Trophoblast cell (in vitro differentiated cells and primary cell): Measurements from ENCODE around the gene TRAF2. TPM values are rescaled to one million over a fixed set of nuclear protein-coding genes. Genes with fewer than 3 reads are reported as not detected.
"Not testable (repeated sequence)": the region's sequence is repeated elsewhere in the genome, so short reads cannot be mapped to it uniquely, and the experiment has no call there.

Source experiments
- DNase-seq, 2 donors: peaks; one replicate each; pipeline ENCODE4 v3.0.0-alpha.2; 2016
- H2AFZ ChIP-seq: 2 replicates; pipeline ENCODE4 v1.6.1; 2013; ENCODE audit warnings: low read length, moderate library complexity, mild to moderate bottlenecking; ENCODE audit not compliant: insufficient read depth, poor library complexity
- H2AK5ac ChIP-seq: 2 replicates; pipeline ENCODE4 v1.6.1; 2013; ENCODE audit warnings: mild to moderate bottlenecking, low read length
- H2BK120ac ChIP-seq: 2 replicates; pipeline ENCODE4 v1.6.1; 2013; ENCODE audit warnings: low read length, mild to moderate bottlenecking, moderate library complexity; ENCODE audit not compliant: insufficient read depth, poor library complexity
- H2BK12ac ChIP-seq: 2 replicates; pipeline ENCODE4 v1.6.1; 2013; ENCODE audit warnings: mild to moderate bottlenecking, low read length, moderate library complexity
- H2BK5ac ChIP-seq: 2 replicates; pipeline ENCODE4 v1.6.1; 2013; ENCODE audit warnings: low read length, low read depth, moderate library complexity, mild to moderate bottlenecking; ENCODE audit not compliant: poor library complexity
- H3K14ac ChIP-seq: 2 replicates; pipeline ENCODE4 v1.6.1; 2013; ENCODE audit warnings: mild to moderate bottlenecking, low read length
- H3K18ac ChIP-seq: 2 replicates; pipeline ENCODE4 v1.6.1; 2013; ENCODE audit warnings: mild to moderate bottlenecking, low read length
- H3K23ac ChIP-seq: 2 replicates; pipeline ENCODE4 v1.6.1; 2013; ENCODE audit warnings: low read length
- H3K27ac ChIP-seq: 2 replicates; pipeline ENCODE4 v1.5.1; 2013; ENCODE audit warnings: low read depth, mild to moderate bottlenecking, inconsistent platforms, low read length, moderate library complexity
- H3K27me3 ChIP-seq: 2 replicates; pipeline ENCODE4 v1.6.1; 2013; ENCODE audit warnings: inconsistent platforms, mild to moderate bottlenecking, low read length, moderate library complexity; ENCODE audit not compliant: insufficient read depth
- H3K36me3 ChIP-seq, 2 experiments: 1 replicate in 1 of 2; 2 replicates in 1 of 2; pipeline ENCODE4 v1.6.1; 2013; ENCODE audit warnings: low read length in 2 of 2, mild to moderate bottlenecking in 2 of 2, moderate library complexity in 1 of 2; ENCODE audit not compliant: insufficient read depth in 2 of 2, control insufficient read depth in 1 of 2
- H3K4ac ChIP-seq: 2 replicates; pipeline ENCODE4 v1.6.1; 2013; ENCODE audit warnings: low read depth, mild to moderate bottlenecking, low read length, moderate library complexity
- H3K4me1 ChIP-seq, 2 experiments: 1 replicate in 1 of 2; 2 replicates in 1 of 2; pipeline ENCODE4 v1.6.1; 2013; ENCODE audit warnings: low read length in 2 of 2, mild to moderate bottlenecking in 2 of 2, moderate library complexity in 1 of 2; ENCODE audit not compliant: insufficient read depth in 2 of 2, control insufficient read depth in 1 of 2
- H3K4me2 ChIP-seq: 2 replicates; pipeline ENCODE4 v1.6.1; 2013; ENCODE audit warnings: inconsistent platforms, mild to moderate bottlenecking, low read length, moderate library complexity
- H3K4me3 ChIP-seq: 2 replicates; pipeline ENCODE4 v1.5.1; 2013; ENCODE audit warnings: mild to moderate bottlenecking, low read depth, low read length, inconsistent platforms
- H3K79me1 ChIP-seq: one replicate; pipeline ENCODE4 v1.6.1; 2013; ENCODE audit warnings: low read length
- H3K79me2 ChIP-seq: 2 replicates; pipeline ENCODE4 v1.6.1; 2013; ENCODE audit warnings: low read length, mild to moderate bottlenecking; ENCODE audit not compliant: control insufficient read depth, insufficient read depth, poor library complexity
- H3K9ac ChIP-seq: 2 replicates; pipeline ENCODE4 v1.6.1; 2013; ENCODE audit warnings: mild to moderate bottlenecking, low read length
- H3K9me3 ChIP-seq: 2 replicates; pipeline ENCODE4 v1.6.1; 2013; ENCODE audit warnings: low read depth, mild to moderate bottlenecking, control low read depth, inconsistent platforms, low read length; ENCODE audit not compliant: insufficient read depth
- H4K12ac ChIP-seq: 2 replicates; pipeline ENCODE4 v1.6.1; 2013; ENCODE audit warnings: low read depth, mild to moderate bottlenecking, low read length, moderate library complexity
- H4K8ac ChIP-seq: 2 replicates; pipeline ENCODE4 v1.6.1; 2013; ENCODE audit warnings: low read depth, mild to moderate bottlenecking, low read length, moderate library complexity
- H4K91ac ChIP-seq: one replicate; pipeline ENCODE4 v1.6.1; 2013; ENCODE audit warnings: low read depth, mild to moderate bottlenecking, low read length, moderate library complexity
- WGBS: extraction: QIAGEN DNeasy Blood & Tissue Kit; methylation state at CpG from one replicate; pipeline ENCODE4 v1.1.7; 2013; ENCODE audit warnings: missing lambda C conversion rate; ENCODE audit not compliant: insufficient read length, insufficient coverage; ENCODE audit errors: extremely low coverage; 5-methylcytosine and 5-hydroxymethylcytosine counted together
- polyA plus RNA-seq: library from polyadenylated mRNA; stranded (reverse); fragments of 200-250 nt; gene quantifications from 2 replicates; pipeline ENCODE4 v1.2.3, GENCODE V29; 2013

TRAF2 gene
- polyA plus RNA-seq = 14.2 and 14.4 TPM in 2 replicates

GRCh38 chr9:136885950-136886578 is at the start of gene TRAF2:
Gene TRAF2 (plus strand): TSS chr9:136886516. CDS start chr9:136898741, 12,225 bp downstream.
- Histone ChIP-seq H2BK5ac (peak within 1 kb of the TSS; percentile 51), H4K12ac (peak within 1 kb of the TSS; percentile 84), H2BK120ac (peak within 1 kb of the TSS; percentile 60), H3K14ac (peak within 1 kb of the TSS; percentile 82), H3K9ac (peak within 1 kb of the TSS; percentile 88), H3K4me2 (peak within 1 kb of the TSS; percentile 99), H3K4ac (peak within 1 kb of the TSS; percentile 95), H3K4me3 (peak within 1 kb of the TSS; percentile 95), H4K8ac (peak within 1 kb of the TSS; percentile 87), H3K9me3 (peaks cover 5% of the 10 kb centered on the region), H3K36me3 (peaks cover 8 to 16% of the 10 kb centered on the region in 2 experiments), H3K23ac (no peak within 1 kb of the TSS), H3K79me1 (peaks cover 10% of the 10 kb centered on the region), H2AK5ac (peak within 1 kb of the TSS; percentile 59), H3K18ac (peak within 1 kb of the TSS; percentile 76), H2BK12ac (no peak within 1 kb of the TSS), H3K4me1 (peaks cover 17 to 19% of the 10 kb centered on the region in 2 experiments), H3K27ac (peak within 1 kb of the TSS; percentile 60), H2AFZ (peak within 1 kb of the TSS; percentile 98), H4K91ac (peak within 1 kb of the TSS; percentile 68), H3K79me2 (peaks cover 9% of the 10 kb centered on the region), H3K27me3 (no peaks in the 10 kb centered on the region)
- no CpG with 5 or more reads among the region's 88 CpGs for WGBS
- DNase-seq = peak; percentile 99 to 100

GRCh38 chr9:136837146-136837855 is 49.0 kb upstream of the TRAF2 start:
- Histone ChIP-seq H3K27me3 (no peaks in the 10 kb centered on the region), H3K4me3 (no peak overlapping the region), H4K8ac (no peak overlapping the region), H3K79me1 (no peaks in the 10 kb centered on the region), H2AK5ac (no peak overlapping the region), H3K79me2 (no peaks in the 10 kb centered on the region), H3K36me3 (peaks cover 58 to 64% of the 10 kb centered on the region in 2 experiments), H4K12ac (no peak overlapping the region), H3K23ac (no peak overlapping the region), H2BK12ac (no peak overlapping the region), H3K18ac (no peak overlapping the region), H3K9ac (no peak overlapping the region), H4K91ac (no peak overlapping the region), H3K4ac (no peak overlapping the region), H2BK5ac (no peak overlapping the region), H3K9me3 (no peaks in the 10 kb centered on the region), H3K14ac (no peak overlapping the region), H2BK120ac (no peak overlapping the region), H2AFZ (no peak overlapping the region), H3K4me1 (peaks cover 0 to 3% of the 10 kb centered on the region in 2 experiments), H3K4me2 (no peak overlapping the region), H3K27ac (no peak overlapping the region)
- no CpG with 5 or more reads among the region's 27 CpGs for WGBS
- no peak for DNase-seq

- not testable (repeated sequence) for H3K4me1 ChIP-seq, H2BK120ac ChIP-seq
- no CpG with 5 or more reads among the region's 15 CpGs for WGBS
These were observed 48.4 kb upstream of the TRAF2 start for GRCh38 chr9:136837856-136838277.

GRCh38 chr9:136838314-136839228 is 47.7 kb upstream of the TRAF2 start:
- H3K9me3 ChIP-seq = no peaks in the 10 kb centered on the region
- no peak overlapping the region for H4K12ac ChIP-seq
- H3K4me2 ChIP-seq = no peak overlapping the region
- H3K9ac ChIP-seq = no peak overlapping the region
- H3K4me1 ChIP-seq = peaks cover 0 to 3% of the 10 kb centered on the region in 2 experiments
- no peak overlapping the region for H4K8ac ChIP-seq
- no peak for DNase-seq
- no peaks in the 10 kb centered on the region for H3K79me1 ChIP-seq
- WGBS = no CpG with 5 or more reads among the region's 29 CpGs
- no peak overlapping the region for H3K18ac ChIP-seq
- no peak overlapping the region for H3K4me3 ChIP-seq
- H2AFZ ChIP-seq = no peak overlapping the region
- no peak overlapping the region for H4K91ac ChIP-seq
- no peak overlapping the region for H2AK5ac ChIP-seq
- no peaks in the 10 kb centered on the region for H3K79me2 ChIP-seq
- no peak overlapping the region for H2BK5ac ChIP-seq
- no peaks in the 10 kb centered on the region for H3K27me3 ChIP-seq
- no peak overlapping the region for H3K23ac ChIP-seq
- no peak overlapping the region for H3K27ac ChIP-seq
- H2BK120ac ChIP-seq = no peak overlapping the region
- no peak overlapping the region for H3K4ac ChIP-seq
- H3K14ac ChIP-seq = no peak overlapping the region
- peaks cover 51 to 57% of the 10 kb centered on the region in 2 experiments for H3K36me3 ChIP-seq
- no peak overlapping the region for H2BK12ac ChIP-seq

More at GRCh38 chr9:136837856-136838277, 48.4 kb upstream of the TRAF2 start:
- not testable (repeated sequence) for H3K18ac ChIP-seq, H2BK5ac ChIP-seq, H2BK12ac ChIP-seq, DNase-seq, H3K4me3 ChIP-seq, H2AK5ac ChIP-seq, H3K14ac ChIP-seq, H3K4ac ChIP-seq, H3K27me3 ChIP-seq, H3K27ac ChIP-seq, H3K23ac ChIP-seq, H3K79me2 ChIP-seq, H4K91ac ChIP-seq, H3K9me3 ChIP-seq, H3K79me1 ChIP-seq, H4K8ac ChIP-seq, H3K9ac ChIP-seq, H2AFZ ChIP-seq, H3K4me2 ChIP-seq, H4K12ac ChIP-seq
- peaks cover 52 to 58% of the 10 kb centered on the region in 2 experiments for H3K36me3 ChIP-seq
